Ishikawa (cell line): ENCODE results near the gene KRTAP19-8.

Experiments
- CEBPB ChIP-seq: IDR thresholded peaks from 2 replicates; pipeline ENCODE4 v1.6.1; 2012
- CREB1 ChIP-seq: IDR thresholded peaks from 2 replicates; pipeline ENCODE4 v1.6.1; 2012; ENCODE audit warnings: low read depth
- EGR1 ChIP-seq: IDR thresholded peaks from 2 replicates; pipeline ENCODE4 v1.6.1; 2012
- EP300 ChIP-seq: IDR thresholded peaks from 2 replicates; pipeline ENCODE4 v1.6.1; 2012; ENCODE audit warnings: borderline replicate concordance
- FOXM1 ChIP-seq: IDR thresholded peaks from 2 replicates; pipeline ENCODE4 v1.6.1; 2012; ENCODE audit warnings: low read depth, borderline replicate concordance
- MAX ChIP-seq: IDR thresholded peaks from 2 replicates; pipeline ENCODE4 v1.6.1; 2012
- NFIC ChIP-seq: IDR thresholded peaks from 2 replicates; pipeline ENCODE4 v1.6.1; 2012
- RAD21 ChIP-seq: IDR thresholded peaks from 2 replicates; pipeline ENCODE4 v1.6.1; 2012; ENCODE audit warnings: low read depth
- REST ChIP-seq: IDR thresholded peaks from 2 replicates; pipeline ENCODE4 v1.6.1; 2012; ENCODE audit warnings: low read depth, mild to moderate bottlenecking
- TAF1 ChIP-seq: IDR thresholded peaks from 2 replicates; pipeline ENCODE4 v1.6.1; 2012; ENCODE audit warnings: low read depth, mild to moderate bottlenecking
- TCF12 ChIP-seq: IDR thresholded peaks from 2 replicates; pipeline ENCODE4 v1.6.1; 2012; ENCODE audit warnings: low read depth
- USF1 ChIP-seq: IDR thresholded peaks from 2 replicates; pipeline ENCODE4 v1.6.1; 2012
- YY1 ChIP-seq: IDR thresholded peaks from 2 replicates; pipeline ENCODE4 v1.6.1; 2012; ENCODE audit warnings: low read depth
- ZBTB7A ChIP-seq: IDR thresholded peaks from 2 replicates; pipeline ENCODE4 v1.6.1; 2012; ENCODE audit warnings: low read depth

- TF ChIP-seq RAD21, result no peak
- TF ChIP-seq FOXM1, result no peak
- TF ChIP-seq REST, result no peak
- no peak for TF ChIP-seq TCF12
- no peak for TF ChIP-seq YY1
- TF ChIP-seq CEBPB, result no peak
- no peak for TF ChIP-seq MAX
- no peak for TF ChIP-seq CREB1
- TF ChIP-seq EP300, result no peak
- no peak for TF ChIP-seq ZBTB7A
- no peak for TF ChIP-seq USF1
- TF ChIP-seq TAF1, result no peak
- TF ChIP-seq NFIC, result no peak
- no peak for TF ChIP-seq EGR1
Measured at GRCh38 chr21:31008355-31008754, 29.9 kb downstream of the KRTAP19-8 start.
